ACC112 (cell line): ENCODE measurements around the gene SLC44A2.

ENCODE experiments used
- H2AFZ ChIP-seq: fragments of 200-600 bp; sonication (generic); one replicate; pipeline ENCODE4 v1.6.0; 2017; ENCODE audit warnings: antibody characterized with exemption, low read length; ENCODE audit not compliant: unreplicated experiment
- H3K27ac ChIP-seq: fragments of 200-600 bp; sonication (generic); 2 replicates; pipeline ENCODE4 v1.5.1; 2014; ENCODE audit warnings: low read depth, mild to moderate bottlenecking, antibody characterized with exemption, low read length, moderate library complexity
- H3K27me3 ChIP-seq: fragments of 200-600 bp; sonication (generic); 2 replicates; pipeline ENCODE4 v1.6.1; 2014; ENCODE audit warnings: mild to moderate bottlenecking, antibody characterized with exemption, low read length, moderate library complexity, mixed read lengths; ENCODE audit not compliant: insufficient read depth
- H3K36me3 ChIP-seq: fragments of 200-600 bp; sonication (generic); 2 replicates; pipeline ENCODE4 v1.6.1; 2016; ENCODE audit warnings: mild to moderate bottlenecking, antibody characterized with exemption, low read length, moderate library complexity, mixed read lengths; ENCODE audit not compliant: insufficient read depth
- H3K4me1 ChIP-seq: fragments of 200-600 bp; sonication (generic); one replicate; pipeline ENCODE4 v1.6.1; 2016; ENCODE audit warnings: low read length, mixed read lengths; ENCODE audit not compliant: insufficient read depth, unreplicated experiment, control insufficient read depth
- H3K4me3 ChIP-seq: fragments of 200-600 bp; sonication (generic); 2 replicates; pipeline ENCODE4 v1.5.1; 2014; ENCODE audit warnings: mild to moderate bottlenecking, low read depth, low read length
- H3K79me2 ChIP-seq: fragments of 200-600 bp; sonication (generic); one replicate; pipeline ENCODE4 v1.6.0; 2016; ENCODE audit warnings: low read length; ENCODE audit not compliant: control insufficient read depth, unreplicated experiment, insufficient read depth

The SLC44A2 gene

GRCh38 chr19:10615429-10616023 is 9.8 kb upstream of the SLC44A2 start:
- H3K4me1 ChIP-seq = peaks cover 13% of the 10 kb centered on the region
- H3K79me2 ChIP-seq = peaks cover 13% of the 10 kb centered on the region
- no peaks in the 10 kb centered on the region for H3K36me3 ChIP-seq
- H3K27ac ChIP-seq = no peak overlapping the region
- H3K4me3 ChIP-seq = no peak overlapping the region
- no peaks in the 10 kb centered on the region for H3K27me3 ChIP-seq
- H2AFZ ChIP-seq = no peak overlapping the region

- H3K4me1 ChIP-seq = peaks cover 9% of the 10 kb centered on the region
- peaks cover 15% of the 10 kb centered on the region for H3K79me2 ChIP-seq
- no peaks in the 10 kb centered on the region for H3K36me3 ChIP-seq
- peak overlapping the region; percentile 82 for H3K27ac ChIP-seq
- H3K4me3 ChIP-seq = peak overlapping the region; percentile 29; the same call in 1 of the 2 replicates
- H3K27me3 ChIP-seq = no peaks in the 10 kb centered on the region
- H2AFZ ChIP-seq = peak overlapping the region; percentile 50
These were observed 7.8 kb upstream of the SLC44A2 start for GRCh38 chr19:10617409-10618121.

- H3K79me2 ChIP-seq = peaks cover 15% of the 10 kb centered on the region
- H3K27ac ChIP-seq = no peak overlapping the region
- no peaks in the 10 kb centered on the region for H3K27me3 ChIP-seq
- no peak overlapping the region for H3K4me3 ChIP-seq
- H2AFZ ChIP-seq = no peak overlapping the region
- no peaks in the 10 kb centered on the region for H3K36me3 ChIP-seq
- peaks cover 6% of the 10 kb centered on the region for H3K4me1 ChIP-seq
These were observed 6.5 kb upstream of the SLC44A2 start for GRCh38 chr19:10618846-10619245.

GRCh38 chr19:10620786-10621185 is 4.6 kb upstream of the SLC44A2 start:
- Histone ChIP-seq H2AFZ (no peak overlapping the region), H3K79me2 (peaks cover 11% of the 10 kb centered on the region), H3K4me3 (no peak overlapping the region), H3K27ac (no peak overlapping the region), H3K27me3 (no peaks in the 10 kb centered on the region), H3K36me3 (no peaks in the 10 kb centered on the region), H3K4me1 (peaks cover 10% of the 10 kb centered on the region)

- H3K27ac ChIP-seq = no peak overlapping the region
- H3K79me2 ChIP-seq = peaks cover 13% of the 10 kb centered on the region
- no peaks in the 10 kb centered on the region for H3K27me3 ChIP-seq
- no peak overlapping the region for H3K4me3 ChIP-seq
- H2AFZ ChIP-seq = no peak overlapping the region
- peaks cover 10% of the 10 kb centered on the region for H3K4me1 ChIP-seq
- H3K36me3 ChIP-seq = no peaks in the 10 kb centered on the region
These were observed 3.4 kb upstream of the SLC44A2 start for GRCh38 chr19:10621966-10622365.

GRCh38 chr19:10624585-10624984 is 768 bp upstream of the SLC44A2 start:
- Histone ChIP-seq H3K36me3 (no peaks in the 10 kb centered on the region), H3K79me2 (peaks cover 9% of the 10 kb centered on the region), H3K4me1 (peaks cover 4% of the 10 kb centered on the region), H3K27me3 (no peaks in the 10 kb centered on the region), H3K27ac (no peak overlapping the region), H2AFZ (no peak overlapping the region), H3K4me3 (peak overlapping the region; percentile 75)

GRCh38 chr19:10625762-10626138 is 397 bp downstream of the SLC44A2 start:
- no peaks in the 10 kb centered on the region for H3K36me3 ChIP-seq
- H3K27me3 ChIP-seq = no peaks in the 10 kb centered on the region
- H3K4me1 ChIP-seq = peaks cover 4% of the 10 kb centered on the region
- peaks cover 6% of the 10 kb centered on the region for H3K79me2 ChIP-seq
- peak overlapping the region; percentile 27; the same call in 1 of the 2 replicates for H3K27ac ChIP-seq
- H3K4me3 ChIP-seq = peak overlapping the region; percentile 75
- no peak overlapping the region for H2AFZ ChIP-seq

GRCh38 chr19:10631874-10632273 is 6.5 kb downstream of the SLC44A2 start:
- no peaks in the 10 kb centered on the region for H3K79me2 ChIP-seq
- H3K27me3 ChIP-seq = no peaks in the 10 kb centered on the region
- no peaks in the 10 kb centered on the region for H3K4me1 ChIP-seq
- H2AFZ ChIP-seq = no peak overlapping the region
- H3K36me3 ChIP-seq = 0 out of 2 replicates have a peak, but pooled peaks cover 2% of the 10 kb centered on the region
- H3K4me3 ChIP-seq = no peak overlapping the region
- no peak overlapping the region for H3K27ac ChIP-seq

- H2AFZ ChIP-seq = no peak overlapping the region
- no peaks in the 10 kb centered on the region for H3K79me2 ChIP-seq
- H3K36me3 ChIP-seq = 0 out of 2 replicates have a peak, but pooled peaks cover 2% of the 10 kb centered on the region
- H3K27ac ChIP-seq = no peak overlapping the region
- no peaks in the 10 kb centered on the region for H3K4me1 ChIP-seq
- H3K4me3 ChIP-seq = no peak overlapping the region
- H3K27me3 ChIP-seq = no peaks in the 10 kb centered on the region
These were observed 9.1 kb downstream of the SLC44A2 start for GRCh38 chr19:10634430-10634829.

GRCh38 chr19:10634963-10635362 is 9.6 kb downstream of the SLC44A2 start:
- H3K36me3 ChIP-seq = 0 out of 2 replicates have a peak, but pooled peaks cover 2% of the 10 kb centered on the region
- H2AFZ ChIP-seq = no peak overlapping the region
- H3K79me2 ChIP-seq = no peaks in the 10 kb centered on the region
- no peaks in the 10 kb centered on the region for H3K27me3 ChIP-seq
- H3K4me1 ChIP-seq = no peaks in the 10 kb centered on the region
- H3K4me3 ChIP-seq = no peak overlapping the region
- H3K27ac ChIP-seq = no peak overlapping the region
